ENCODE measurements around the gene RIMBP3C.

GRCh38 chr22:21569459-21570170 is 18.4 kb upstream of the RIMBP3C start:
- TF ChIP-seq CTCF (IDR thresholded peaks at IDR 0.05) (no peak), POLR2A (IDR thresholded peaks at IDR 0.05) (no peak), POLR2AphosphoS5 (IDR thresholded peaks at IDR 0.05) (no peak)

All from prostate gland (tissue), 2 donors.